ENCODE data around the gene SORL1. TPM values are rescaled to one million over a fixed set of nuclear protein-coding genes. Genes with fewer than 3 reads are reported as not detected.

SORL1 gene
- polyA plus RNA-seq, 3 donors, result 31.6 to 44.8 (median 37.4) TPM

DNA sequence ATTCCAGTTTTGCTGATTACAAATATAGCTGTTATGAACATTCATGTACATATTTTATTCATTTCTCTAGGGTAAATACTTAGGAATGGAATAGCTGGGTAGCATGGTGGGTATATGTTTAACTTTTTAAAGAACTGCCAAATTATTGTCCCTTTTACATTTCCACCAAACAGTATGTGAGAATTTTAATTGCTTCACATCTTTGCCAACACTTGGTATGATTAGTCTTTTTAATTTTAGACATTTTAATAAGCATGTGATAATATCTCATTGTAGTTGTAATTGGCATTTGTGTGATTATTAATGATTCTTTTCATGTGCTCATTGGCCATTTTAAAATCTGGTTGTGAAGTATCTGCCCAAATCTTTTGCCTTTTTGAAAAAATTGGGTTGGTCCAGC, 73.3 kb downstream of the SORL1 start:
- no peak for DNase-seq

DNA sequence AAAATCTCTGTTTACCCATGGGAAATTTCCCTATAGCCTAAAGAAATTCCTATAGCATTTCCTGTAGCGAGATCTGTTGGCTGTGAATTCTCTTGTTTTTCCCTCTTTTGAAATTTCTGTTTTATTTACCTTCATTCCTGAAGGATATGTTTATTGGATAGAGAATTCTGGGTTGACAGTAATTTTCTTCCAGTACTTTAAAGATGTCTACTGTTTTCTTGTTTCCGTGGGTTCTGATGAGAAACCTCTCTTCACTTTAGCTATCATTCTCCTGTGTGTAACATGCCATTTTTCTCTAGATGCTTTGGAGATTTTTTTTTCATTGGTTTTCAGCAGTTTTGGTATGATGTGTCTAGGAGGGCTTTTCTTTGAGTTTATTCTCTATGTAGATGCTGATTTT, 78.1 kb downstream of the SORL1 start:
- DNase-seq, result no peak

DNA sequence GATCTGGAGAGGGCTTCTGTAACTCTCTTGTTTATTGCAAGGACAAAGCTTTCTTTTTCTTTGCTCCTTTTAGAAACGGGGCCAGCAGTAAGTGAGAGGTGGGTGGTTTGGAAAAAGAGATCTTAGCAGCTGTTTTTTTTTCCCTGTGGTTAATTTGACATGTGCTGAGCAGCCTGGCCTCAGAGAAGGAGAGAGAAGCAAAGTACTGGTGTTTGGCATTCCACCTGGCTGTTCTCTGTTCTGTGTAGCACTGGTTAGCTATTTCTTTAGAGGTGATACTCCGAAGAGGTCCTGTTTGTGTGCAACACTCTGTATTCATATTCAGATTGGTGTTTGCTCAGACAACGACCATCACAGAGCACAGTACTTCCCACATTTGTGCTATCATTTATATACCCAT, 81.5 kb downstream of the SORL1 start:
- no peak for DNase-seq

DNA sequence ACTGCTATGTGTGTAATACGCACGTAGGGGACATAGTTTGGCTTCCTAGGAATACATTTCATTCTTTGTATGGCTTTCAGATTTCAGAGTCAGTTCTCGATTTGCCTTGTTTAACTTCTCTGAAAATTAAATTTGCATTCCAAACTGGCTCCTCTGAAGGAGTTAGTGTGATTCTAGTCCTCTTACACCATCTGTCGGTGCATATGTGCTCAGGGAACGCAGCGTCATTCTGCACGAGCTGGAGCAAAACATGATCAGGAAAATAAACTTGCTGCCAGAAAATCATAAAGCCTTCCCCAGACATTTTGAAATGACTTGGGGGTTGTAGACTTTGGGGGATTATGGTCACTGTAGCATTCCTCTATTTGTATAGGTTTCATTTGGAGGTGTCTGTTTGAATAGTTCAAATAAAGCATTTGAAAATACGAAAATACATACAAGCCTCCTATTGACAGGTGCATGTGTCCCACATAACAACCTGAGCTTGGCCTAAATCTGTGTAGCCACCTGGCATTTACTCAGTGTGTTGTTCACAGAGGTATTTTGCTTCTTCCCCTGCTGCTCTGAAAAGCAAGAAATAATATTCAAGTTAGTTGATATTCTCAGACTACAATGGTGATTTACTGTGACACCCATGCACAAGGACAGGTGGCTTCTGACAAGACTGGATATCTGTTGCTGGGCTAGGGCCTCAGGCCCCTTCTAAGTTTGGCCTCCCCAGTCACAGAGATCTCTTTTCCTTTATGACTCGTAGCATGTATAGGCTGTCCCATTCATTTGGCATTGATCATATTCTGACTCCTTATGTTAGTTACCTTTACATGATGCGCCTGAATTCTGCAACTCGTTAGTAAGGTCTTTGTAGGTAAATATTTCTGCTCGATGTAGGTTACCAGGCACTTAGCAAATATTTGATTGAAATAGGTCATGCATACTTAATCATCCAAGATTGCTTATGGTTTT, 82.3 kb downstream of the SORL1 start:
- no peak for DNase-seq

DNA sequence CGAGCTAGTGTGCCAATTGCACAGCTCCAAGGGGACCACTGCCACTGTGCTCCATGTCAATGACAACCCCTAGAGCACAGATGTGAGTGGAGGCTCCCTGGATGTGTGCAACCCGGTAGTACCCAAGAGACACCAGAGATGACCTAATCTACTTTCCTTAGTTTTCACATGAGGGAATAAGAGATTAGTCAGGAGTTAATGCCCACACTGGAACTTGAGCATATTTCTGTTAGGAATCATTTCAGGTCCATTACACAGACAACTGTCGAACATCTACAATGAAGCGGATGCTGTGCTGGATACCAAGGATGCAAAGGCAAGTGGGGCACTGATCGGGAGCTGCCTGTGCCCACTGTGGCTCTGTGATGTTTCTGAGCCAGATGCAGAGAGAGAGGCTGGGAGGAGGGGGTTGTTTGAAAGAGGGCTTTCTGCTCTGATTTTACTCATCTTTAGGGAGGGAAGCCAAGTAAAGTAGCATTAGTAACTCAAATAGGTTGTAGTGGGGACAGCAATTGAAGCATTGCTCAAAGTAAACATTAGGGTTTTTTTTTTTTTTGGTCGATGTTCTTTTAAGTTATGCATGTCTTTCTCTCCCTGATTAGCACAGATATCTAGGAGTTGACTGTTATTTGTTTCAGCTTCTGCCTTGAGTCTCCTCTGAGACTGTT, 83.1 kb downstream of the SORL1 start:
- no peak for DNase-seq

DNA sequence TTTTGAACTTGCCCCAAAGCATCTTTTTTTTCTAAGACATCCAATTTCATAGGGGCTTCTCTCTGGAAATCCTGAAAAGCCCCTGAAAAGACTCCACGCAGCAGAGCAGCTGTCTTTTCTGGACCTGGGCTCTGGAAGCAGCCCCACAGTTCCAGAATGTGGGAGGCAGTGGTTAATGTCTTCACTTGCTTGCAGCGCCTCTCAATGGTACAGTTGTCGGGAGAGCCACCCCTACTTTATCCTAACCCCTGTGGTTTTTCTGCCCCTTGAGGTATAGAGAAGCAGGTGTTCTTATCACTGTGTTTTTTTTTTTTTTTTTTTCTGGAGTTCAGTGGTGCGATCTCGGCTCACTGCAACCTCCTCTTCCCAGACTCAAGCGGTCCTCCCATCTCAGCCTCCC, 84.0 kb downstream of the SORL1 start:
- no peak for DNase-seq

DNA sequence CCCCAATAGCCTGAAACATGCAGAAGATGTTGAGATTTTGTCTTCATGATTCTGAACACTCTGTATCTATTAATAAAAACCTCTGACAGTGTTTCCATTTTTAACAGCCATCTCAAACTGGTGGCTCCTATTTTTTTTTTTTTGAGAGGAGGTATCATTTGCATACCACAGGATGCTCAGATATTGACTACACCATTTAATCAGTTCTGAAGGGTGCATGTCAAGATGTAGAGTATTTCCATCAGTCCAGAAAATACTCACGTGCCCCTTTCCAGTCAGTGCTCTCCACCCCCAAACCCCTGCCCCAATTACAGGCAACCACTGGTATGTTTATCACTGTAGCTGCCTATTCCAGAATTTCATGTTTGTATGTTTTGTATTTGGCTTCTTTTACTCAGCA, 85.9 kb downstream of the SORL1 start:
- DNase-seq, result no peak

DNA sequence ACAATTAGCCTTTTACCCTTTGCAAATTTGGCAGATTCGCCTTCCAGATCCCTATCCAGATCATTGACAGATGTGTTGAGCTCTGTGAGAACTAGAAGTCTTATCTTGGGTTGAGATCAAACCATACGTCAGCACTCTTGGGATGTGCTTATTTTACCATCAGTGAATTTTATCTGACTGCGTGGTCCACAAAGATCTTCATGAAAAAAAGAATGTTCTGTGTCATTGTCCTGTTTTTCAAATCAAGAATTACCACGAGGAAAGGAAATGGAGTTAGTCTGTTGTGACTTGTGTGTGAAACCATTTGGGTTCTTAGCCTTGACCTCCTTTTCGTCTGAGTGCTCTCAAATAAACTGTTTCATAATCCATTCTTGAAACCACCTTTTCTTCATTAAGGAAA, 86.9 kb downstream of the SORL1 start:
- no peak for DNase-seq

DNA sequence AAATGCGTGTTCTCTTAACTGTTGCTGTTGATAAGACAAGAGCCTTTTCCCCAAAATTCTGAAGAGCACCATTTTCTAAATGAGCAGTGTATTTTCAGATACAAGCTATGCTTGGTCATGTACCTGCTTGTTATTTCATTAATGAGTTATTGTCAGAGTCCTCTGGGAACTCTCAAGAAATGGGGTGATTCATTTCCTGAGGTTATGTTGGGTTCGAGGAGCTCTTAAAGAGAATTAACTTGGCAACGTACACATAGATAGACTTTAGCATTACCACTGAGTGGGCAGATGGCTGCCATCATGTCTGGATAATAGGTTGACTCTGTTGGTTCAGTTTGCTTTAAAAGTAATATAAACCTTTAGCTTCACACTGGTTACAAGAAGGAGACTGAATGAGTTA, 88.5 kb downstream of the SORL1 start:
- DNase-seq, result no peak

DNA sequence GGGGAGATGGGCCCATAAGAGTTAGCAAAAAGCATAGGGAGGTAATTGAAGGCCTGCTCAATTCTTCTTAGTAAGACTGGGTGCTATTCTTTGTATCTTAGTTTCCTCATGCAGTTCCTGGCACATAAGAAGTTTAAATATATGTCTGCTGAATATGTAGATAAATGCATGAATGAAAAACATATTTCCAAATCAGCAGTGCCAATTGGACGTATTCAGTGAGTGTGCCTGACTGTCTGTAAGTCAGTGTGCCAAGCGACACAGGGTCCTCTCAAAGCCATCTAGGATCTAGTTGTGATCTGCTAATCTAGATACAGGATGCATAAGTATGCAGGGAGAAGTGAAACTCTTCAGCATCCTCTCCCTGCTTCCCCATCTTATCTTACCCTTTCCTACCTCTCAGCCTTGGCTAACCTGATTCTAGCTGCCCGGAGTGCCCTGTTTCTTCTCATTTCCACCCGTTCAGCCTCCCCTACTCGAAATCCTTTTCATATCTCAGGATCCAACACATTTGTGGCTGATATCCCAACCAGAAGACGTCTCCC, 91.8 kb downstream of the SORL1 start:
- DNase-seq, result no peak

DNA sequence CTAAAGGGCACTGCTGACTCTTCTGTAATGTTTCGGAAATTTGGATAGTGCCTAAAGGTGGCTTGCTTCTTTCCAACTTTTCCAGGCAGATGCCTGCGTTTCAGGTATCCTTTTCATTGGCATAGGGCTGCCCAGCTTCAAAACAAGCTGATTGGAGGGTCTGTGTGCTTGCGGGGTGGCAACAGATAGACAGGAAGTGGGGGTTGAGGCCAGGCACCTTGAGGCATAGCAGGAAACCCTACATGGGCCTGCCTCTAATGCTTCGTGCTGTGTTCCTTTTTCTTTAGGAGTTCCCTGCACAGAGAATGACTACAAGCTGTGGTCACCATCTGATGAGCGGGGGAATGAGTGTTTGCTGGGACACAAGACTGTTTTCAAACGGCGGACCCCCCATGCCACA, 92.8 kb downstream of the SORL1 start:
- no peak for DNase-seq

DNA sequence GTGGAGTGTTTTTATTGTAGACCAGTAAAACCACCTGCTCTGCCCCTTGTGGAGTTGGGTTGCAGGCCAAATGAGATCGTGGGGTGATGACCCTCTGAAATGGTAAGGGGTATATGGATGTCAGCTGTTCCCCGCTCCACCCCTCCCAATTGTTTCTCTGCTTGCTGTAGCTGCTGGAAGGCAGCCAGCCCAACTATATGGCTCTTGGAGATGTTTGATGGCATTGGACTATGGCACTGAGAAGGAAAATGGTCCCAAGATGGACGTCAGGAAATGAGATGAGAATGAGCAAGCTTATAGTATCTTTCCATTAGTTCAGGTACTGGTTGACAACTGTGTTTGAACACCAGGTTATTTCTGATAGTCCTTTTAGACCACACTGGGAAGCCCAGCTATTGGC, 95.5 kb downstream of the SORL1 start:
- no peak for DNase-seq

DNA sequence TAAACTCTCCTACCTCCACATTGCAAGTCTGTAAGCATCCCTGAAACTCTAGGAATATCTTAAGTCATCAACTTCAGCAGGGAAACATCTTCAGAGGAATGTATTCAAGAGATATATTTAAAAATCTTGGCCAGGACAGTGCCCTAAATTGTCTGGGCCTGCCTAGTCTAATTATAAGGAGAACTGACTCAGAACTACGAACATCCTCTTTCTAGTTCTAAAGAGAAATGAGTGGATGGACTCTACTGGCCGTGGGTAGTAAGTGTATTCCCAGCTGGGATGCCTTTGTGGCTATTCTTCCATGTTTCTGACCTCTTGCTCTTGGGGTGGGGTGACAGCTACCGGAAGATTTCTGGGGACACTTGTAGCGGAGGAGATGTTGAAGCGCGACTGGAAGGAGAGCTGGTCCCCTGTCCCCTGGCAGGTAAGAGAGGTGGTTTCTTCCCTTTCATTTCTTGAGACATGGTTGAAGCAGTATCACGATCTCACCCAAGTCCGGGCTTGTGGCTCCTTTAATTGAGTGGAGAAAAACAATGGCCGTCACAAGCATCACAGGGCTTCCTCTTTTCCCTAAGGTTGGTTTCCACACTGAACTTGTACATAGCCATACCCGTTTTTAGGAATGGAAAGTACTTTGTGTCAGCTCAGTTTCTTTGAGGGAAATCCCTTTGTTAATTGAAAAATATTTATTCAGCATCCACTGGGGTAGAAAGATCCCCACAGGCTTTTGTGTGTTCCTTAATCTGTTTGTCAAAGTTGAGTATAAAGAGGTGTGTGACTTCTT, 98.3 kb downstream of the SORL1 start:
- no peak for DNase-seq

DNA sequence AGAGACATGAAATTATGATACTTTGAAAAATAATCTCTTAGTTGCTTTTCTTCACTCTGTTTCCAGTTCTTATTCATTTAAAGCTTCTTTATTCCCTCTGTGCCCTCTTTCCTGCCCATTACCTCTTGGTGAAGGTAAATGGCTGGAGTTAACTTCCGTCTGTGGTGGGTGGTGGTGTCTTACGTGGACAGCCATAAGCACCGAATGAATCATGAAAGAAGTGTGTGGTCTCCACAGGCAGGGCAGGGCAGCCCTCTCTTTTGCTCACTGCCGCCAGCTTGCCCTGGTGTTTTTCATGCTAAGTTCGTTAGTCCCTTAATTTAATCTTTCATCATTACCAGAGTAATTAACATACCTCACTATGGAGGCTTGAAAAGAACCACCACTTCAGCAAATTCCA, 99.3 kb downstream of the SORL1 start:
- DNase-seq, result no peak

DNA sequence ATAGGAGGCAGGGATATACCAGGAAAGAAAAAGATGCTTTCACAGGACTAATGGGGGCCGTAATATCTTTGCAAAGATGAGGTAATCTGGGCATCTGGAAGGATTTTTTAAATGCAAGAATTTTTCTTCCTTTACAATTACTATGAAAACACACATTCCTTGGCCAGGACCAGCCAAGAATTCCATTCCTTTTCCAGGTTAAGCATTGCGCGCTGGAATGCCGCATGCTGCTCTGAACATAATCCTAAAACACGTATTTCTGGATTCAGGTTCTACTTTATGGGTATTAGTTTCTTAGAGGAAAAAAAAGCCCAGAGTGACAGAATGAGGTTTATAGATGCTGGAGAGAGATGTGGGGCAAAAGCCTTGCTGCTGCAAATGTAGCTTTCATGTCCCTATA, 100.0 kb downstream of the SORL1 start:
- no peak for DNase-seq

DNA sequence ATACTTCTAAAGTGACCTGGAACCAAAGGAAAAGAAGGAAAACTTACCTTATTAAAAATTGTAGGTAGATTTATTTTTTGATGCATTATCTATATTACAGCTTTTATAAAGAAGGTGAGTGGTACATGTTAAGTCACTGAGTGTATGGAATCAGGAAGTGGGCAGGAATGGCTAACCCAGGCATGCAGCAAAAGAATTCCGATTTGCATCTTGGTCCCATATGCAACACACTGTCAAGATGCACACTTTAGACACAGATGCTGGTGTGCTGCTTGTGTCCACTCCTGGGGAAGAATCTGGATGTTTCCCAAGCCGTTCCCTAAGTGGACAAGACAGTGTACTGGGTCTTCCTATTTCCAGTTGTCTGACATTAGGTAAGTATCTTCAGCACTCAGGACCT, 100.5 kb downstream of the SORL1 start:
- DNase-seq, result no peak

DNA sequence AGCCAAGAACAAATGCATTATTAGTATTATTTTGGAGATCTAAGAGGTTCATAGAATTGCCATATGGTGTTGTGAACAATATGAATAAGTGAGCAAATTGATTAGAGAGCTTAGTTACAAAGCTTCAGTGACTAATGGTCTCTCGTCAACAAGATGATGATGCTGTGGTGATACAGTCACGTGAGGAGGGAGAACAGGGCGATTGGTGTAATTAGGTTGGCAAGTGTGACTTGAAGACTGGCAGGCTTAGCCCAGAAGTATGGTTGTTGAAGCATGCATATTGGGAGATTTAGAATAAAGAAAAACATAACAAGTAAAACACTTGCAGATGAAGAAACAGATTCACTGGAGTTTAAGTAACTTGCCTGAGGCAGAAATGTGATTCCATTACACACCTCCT, 101.3 kb downstream of the SORL1 start:
- no peak for DNase-seq

DNA sequence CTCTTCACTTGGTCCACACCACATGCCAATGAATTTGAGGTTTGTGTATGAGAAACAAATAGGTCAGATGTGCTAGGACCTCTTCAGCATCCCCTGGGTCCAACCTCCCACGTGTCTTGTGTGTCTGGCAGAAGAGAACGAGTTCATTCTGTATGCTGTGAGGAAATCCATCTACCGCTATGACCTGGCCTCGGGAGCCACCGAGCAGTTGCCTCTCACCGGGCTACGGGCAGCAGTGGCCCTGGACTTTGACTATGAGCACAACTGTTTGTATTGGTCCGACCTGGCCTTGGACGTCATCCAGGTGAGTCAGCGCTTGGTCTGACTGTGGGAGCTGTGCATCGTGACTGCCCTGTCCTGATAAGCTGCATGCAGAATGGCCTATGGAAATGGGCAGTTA, 101.7 kb downstream of the SORL1 start:
- no peak for DNase-seq

DNA sequence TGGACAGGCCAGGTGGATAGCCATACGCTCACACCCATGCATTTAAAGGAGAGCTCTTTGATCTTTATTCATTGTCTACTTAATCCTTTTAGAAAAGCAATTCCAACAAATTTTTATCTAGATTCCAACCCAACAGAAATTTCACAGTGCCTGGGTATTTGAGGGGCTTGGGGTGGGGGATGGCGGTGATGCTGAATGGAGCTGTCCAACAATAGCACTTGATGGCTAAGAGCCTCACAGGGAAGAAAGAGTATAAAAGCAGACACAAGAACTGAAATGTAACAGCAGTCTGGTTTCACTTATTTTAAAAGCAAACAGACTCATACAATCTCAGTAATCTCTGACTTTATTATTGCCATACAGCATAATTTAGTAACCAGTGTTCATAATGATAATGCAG, 102.4 kb downstream of the SORL1 start:
- DNase-seq, result no peak

DNA sequence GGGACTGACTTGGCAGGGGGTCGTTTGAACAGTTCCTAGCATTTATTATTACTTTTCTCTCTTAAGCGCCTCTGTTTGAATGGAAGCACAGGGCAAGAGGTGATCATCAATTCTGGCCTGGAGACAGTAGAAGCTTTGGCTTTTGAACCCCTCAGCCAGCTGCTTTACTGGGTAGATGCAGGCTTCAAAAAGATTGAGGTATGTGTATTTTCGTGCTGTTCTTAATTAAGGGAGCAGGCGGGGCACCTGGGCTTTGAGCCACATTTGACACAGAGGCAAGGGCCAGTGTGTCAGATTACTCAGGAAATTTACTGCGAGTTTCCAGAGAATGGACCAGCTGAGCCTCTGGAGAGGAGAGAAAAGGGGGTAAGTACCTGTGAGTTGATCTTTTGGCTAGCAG, 103.0 kb downstream of the SORL1 start:
- DNase-seq, result no peak

DNA sequence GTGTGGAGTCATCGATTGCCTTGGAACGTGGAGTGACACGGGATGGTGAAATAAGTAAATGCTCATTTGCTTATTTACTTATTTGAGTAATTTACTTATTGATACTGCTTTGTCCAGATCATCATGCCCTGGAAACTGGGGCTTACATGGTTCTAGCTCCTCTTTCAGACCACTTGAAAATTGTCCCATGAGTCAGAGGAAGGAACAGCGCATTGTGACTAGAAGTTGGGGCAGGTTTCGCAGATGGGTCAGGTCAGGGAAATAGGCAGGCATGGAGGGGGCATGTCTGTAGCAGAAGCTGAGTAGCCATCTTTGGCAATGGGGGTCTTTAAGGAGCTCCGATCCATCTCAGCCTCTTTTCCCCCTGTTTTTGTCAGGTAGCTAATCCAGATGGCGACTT, 104.8 kb downstream of the SORL1 start:
- DNase-seq, result no peak

DNA sequence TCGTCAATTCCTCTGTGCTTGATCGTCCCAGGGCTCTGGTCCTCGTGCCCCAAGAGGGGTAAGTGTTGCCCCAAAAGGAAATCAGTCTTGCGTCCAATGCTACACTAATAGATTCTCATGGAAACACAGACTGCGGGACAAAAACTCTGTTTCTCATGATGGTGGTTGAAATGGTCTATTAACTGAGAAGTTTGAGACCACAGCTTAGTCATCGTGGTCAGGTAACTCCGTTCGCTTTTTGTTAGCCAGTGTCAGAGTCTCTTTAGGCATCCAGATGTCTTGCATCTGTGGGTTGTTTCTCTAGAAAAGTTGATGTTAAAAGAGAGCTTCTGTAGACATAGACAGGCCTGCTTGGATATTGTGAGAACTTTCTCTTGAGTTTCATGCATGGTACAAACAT, 105.2 kb downstream of the SORL1 start:
- no peak for DNase-seq

Measured in renal pelvis (tissue), 4 donors.